Osteoblast (primary cell): ENCODE measurements around the gene ASMTL. TPM values are rescaled to one million over a fixed set of nuclear protein-coding genes. Genes with fewer than 3 reads are reported as not detected.

Experiments
- DNase-seq: peaks from one replicate; pipeline ENCODE4 v3.0.0; 2011; ENCODE audit warnings: low spot score, mixed read lengths; ENCODE audit not compliant: insufficient read length; ENCODE audit errors: missing footprints
- H2AFZ ChIP-seq: 2 replicates; pipeline ENCODE4 v1.6.0; 2011; ENCODE audit warnings: mild to moderate bottlenecking, low read length
- H3K27ac ChIP-seq: 2 replicates; pipeline ENCODE4 v1.5.1; 2011; ENCODE audit warnings: mild to moderate bottlenecking, low read depth, low read length, moderate library complexity
- H3K27me3 ChIP-seq: 2 replicates; pipeline ENCODE4 v1.6.0; 2012; ENCODE audit warnings: mild to moderate bottlenecking, control low read depth, inconsistent platforms, low read length, moderate library complexity; ENCODE audit not compliant: insufficient read depth
- H3K36me3 ChIP-seq: 2 replicates; pipeline ENCODE4 v1.5.1; 2011; ENCODE audit warnings: mild to moderate bottlenecking, low read length, control low read depth, moderate library complexity; ENCODE audit not compliant: insufficient read depth
- H3K4me1 ChIP-seq: 2 replicates; pipeline ENCODE4 v1.5.1; 2011; ENCODE audit warnings: mild to moderate bottlenecking, low read length, control low read depth, moderate library complexity; ENCODE audit not compliant: insufficient read depth
- H3K4me2 ChIP-seq: 2 replicates; pipeline ENCODE4 v1.6.0; 2011; ENCODE audit warnings: mild to moderate bottlenecking, low read length; ENCODE audit not compliant: insufficient read depth
- H3K4me3 ChIP-seq: fragments of 200-600 bp; sonication (generic); 3 replicates; pipeline ENCODE4 v1.5.1; 2012; ENCODE audit warnings: mild to moderate bottlenecking, low read length, inconsistent platforms; ENCODE audit not compliant: insufficient read depth
- H3K79me2 ChIP-seq: 2 replicates; pipeline ENCODE4 v1.6.0; 2012; ENCODE audit warnings: mild to moderate bottlenecking, low read length, control low read depth, inconsistent platforms; ENCODE audit not compliant: insufficient read depth
- H3K9me3 ChIP-seq: 2 replicates; pipeline ENCODE4 v1.5.1; 2011; ENCODE audit warnings: low read depth, low read length, control low read depth
- H4K20me1 ChIP-seq: 2 replicates; pipeline ENCODE4 v1.6.0; 2012; ENCODE audit warnings: mild to moderate bottlenecking, low read length, control low read depth; ENCODE audit not compliant: insufficient read depth
- total RNA-seq: library from RNA; depleted of rRNA; stranded (reverse); fragments of >200 nt; gene quantifications from 2 replicates; pipeline ENCODE4 v1.2.3, GENCODE V29; 2012
- TF ChIP-seq, protein P1 (sequence below): IDR thresholded peaks from 2 replicates; pipeline ENCODE4 v1.5.1; 2011; ENCODE audit warnings: mild to moderate bottlenecking, low read depth, low read length, moderate library complexity; ENCODE audit errors: extremely low read depth

ASMTL gene
- total RNA-seq, 1 donor: 24.6 TPM

- peaks cover 9% of the 10 kb centered on the region for H4K20me1 ChIP-seq
- peaks cover 10% of the 10 kb centered on the region for H3K36me3 ChIP-seq
- H3K4me2 ChIP-seq: no peak overlapping the region
- no peak overlapping the region for H3K4me3 ChIP-seq
- no peaks in the 10 kb centered on the region for H3K9me3 ChIP-seq
- H2AFZ ChIP-seq: no peak overlapping the region
- H3K27ac ChIP-seq: no peak overlapping the region
- TF ChIP-seq, protein P1, sequence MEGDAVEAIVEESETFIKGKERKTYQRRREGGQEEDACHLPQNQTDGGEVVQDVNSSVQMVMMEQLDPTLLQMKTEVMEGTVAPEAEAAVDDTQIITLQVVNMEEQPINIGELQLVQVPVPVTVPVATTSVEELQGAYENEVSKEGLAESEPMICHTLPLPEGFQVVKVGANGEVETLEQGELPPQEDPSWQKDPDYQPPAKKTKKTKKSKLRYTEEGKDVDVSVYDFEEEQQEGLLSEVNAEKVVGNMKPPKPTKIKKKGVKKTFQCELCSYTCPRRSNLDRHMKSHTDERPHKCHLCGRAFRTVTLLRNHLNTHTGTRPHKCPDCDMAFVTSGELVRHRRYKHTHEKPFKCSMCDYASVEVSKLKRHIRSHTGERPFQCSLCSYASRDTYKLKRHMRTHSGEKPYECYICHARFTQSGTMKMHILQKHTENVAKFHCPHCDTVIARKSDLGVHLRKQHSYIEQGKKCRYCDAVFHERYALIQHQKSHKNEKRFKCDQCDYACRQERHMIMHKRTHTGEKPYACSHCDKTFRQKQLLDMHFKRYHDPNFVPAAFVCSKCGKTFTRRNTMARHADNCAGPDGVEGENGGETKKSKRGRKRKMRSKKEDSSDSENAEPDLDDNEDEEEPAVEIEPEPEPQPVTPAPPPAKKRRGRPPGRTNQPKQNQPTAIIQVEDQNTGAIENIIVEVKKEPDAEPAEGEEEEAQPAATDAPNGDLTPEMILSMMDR: no peak
- DNase-seq: no peak
- H3K4me1 ChIP-seq: no peaks in the 10 kb centered on the region
- peaks cover 50% of the 10 kb centered on the region for H3K79me2 ChIP-seq
- H3K27me3 ChIP-seq: no peaks in the 10 kb centered on the region
These were observed 7.9 kb downstream of the ASMTL start for GRCh38 chrX:1444561-1445500.

GRCh38 chrX:1443496-1444075, 9.1 kb downstream of the ASMTL start:
- H4K20me1 ChIP-seq: peaks cover 9% of the 10 kb centered on the region
- H3K4me3 ChIP-seq: no peak overlapping the region
- no peak overlapping the region for H3K27ac ChIP-seq
- no peak overlapping the region for H3K4me2 ChIP-seq
- H3K36me3 ChIP-seq: peaks cover 9% of the 10 kb centered on the region
- H3K79me2 ChIP-seq: peaks cover 37% of the 10 kb centered on the region
- no peaks in the 10 kb centered on the region for H3K27me3 ChIP-seq
- no peaks in the 10 kb centered on the region for H3K9me3 ChIP-seq
- TF ChIP-seq, protein P1: no peak
- no peaks in the 10 kb centered on the region for H3K4me1 ChIP-seq
- no peak for DNase-seq
- no peak overlapping the region for H2AFZ ChIP-seq

GRCh38 chrX:1442724-1443367, 9.9 kb downstream of the ASMTL start:
- Histone ChIP-seq H3K4me2 (no peak overlapping the region), H3K9me3 (no peaks in the 10 kb centered on the region), H3K27ac (no peak overlapping the region), H3K4me3 (no peak overlapping the region), H2AFZ (no peak overlapping the region), H3K79me2 (peaks cover 32% of the 10 kb centered on the region), H4K20me1 (peaks cover 9% of the 10 kb centered on the region), H3K4me1 (no peaks in the 10 kb centered on the region), H3K27me3 (no peaks in the 10 kb centered on the region), H3K36me3 (peaks cover 5% of the 10 kb centered on the region)
- TF ChIP-seq, protein P1: no peak
- DNase-seq: no peak
